Adrenal gland (tissue), 5 donors: ENCODE data around the gene TMEM117.

Experiments
- CTCF ChIP-seq, 6 experiments: fragments of 450-650 bp in 4 of 6; fragments of 200-600 bp in 2 of 6; sonication (generic) in 1 of 6; IDR thresholded peaks; 1 replicate in 5 of 6; 2 replicates in 1 of 6; pipeline versions ENCODE4 v1.5.1 to v1.8.0; 2016 to 2021; ENCODE audit warnings: antibody characterized with exemption in 6 of 6, mild to moderate bottlenecking in 2 of 6, moderate library complexity in 1 of 6
- POLR2A ChIP-seq, 2 donors: fragments of 450-650 bp; IDR thresholded peaks; one replicate each; pipeline ENCODE4 v1.6.1; 2017; ENCODE audit warnings: antibody characterized with exemption in 2 of 2, mild to moderate bottlenecking in 2 of 2, moderate library complexity in 1 of 2
- donor health status: DM: no; HTN: no; CAD: no.

GRCh38 chr12:43789941-43790340, 45.9 kb upstream of the TMEM117 start:
- TF ChIP-seq CTCF (IDR thresholded peaks at IDR 0.05) = no peak
- TF ChIP-seq POLR2A (IDR thresholded peaks at IDR 0.05) = no peak
